ENCODE data around the gene SLC22A7. TPM values are rescaled to one million over a fixed set of nuclear protein-coding genes. Genes with fewer than 3 reads are reported as not detected.

SLC22A7 gene
- total and polyA plus RNA-seq, 2 of the 8 experiments (the other 6 are each of a cell fraction or from before 2014, with no cell fraction given) = not detected

DNA sequence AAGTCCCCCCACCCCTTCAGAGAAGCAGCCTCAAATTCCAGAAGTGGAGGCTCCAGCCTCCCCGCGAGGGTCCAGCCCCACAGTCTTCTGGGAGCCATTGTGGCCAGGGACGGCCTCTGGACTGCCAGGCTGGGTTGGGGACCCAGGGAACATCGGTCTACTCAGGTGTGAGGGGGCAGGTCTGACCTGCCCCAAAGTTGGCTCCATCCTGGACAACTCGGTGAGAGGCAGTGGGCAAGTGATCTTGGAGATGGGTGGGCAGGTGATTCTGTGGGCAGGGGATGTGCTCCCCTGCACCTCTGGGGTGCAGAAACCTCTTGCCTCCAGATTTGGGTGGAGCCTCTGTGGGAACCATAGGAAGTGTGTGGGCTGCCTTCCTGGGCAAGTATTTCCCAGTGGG is 12.2 kb upstream of the SLC22A7 start (continued):
- TF ChIP-seq SP1 (IDR thresholded peaks at IDR 0.05; ENCODE audit: low read depth, low read length) = no peak
- no peak for TF ChIP-seq FOSL1 (IDR thresholded peaks at IDR 0.05; ENCODE audit: insufficient read depth, low read depth, low read length)
- no peak for TF ChIP-seq EP300 (IDR thresholded peaks at IDR 0.05; ENCODE audit: borderline replicate concordance in 1 of 2, low read depth in 2 of 2, low read length in 2 of 2)
- TF ChIP-seq SP2 (IDR thresholded peaks at IDR 0.05; ENCODE audit: low read length) = no peak
- no peak for TF ChIP-seq CTBP2 (IDR thresholded peaks at IDR 0.05; ENCODE audit: borderline replicate concordance, insufficient read depth, insufficient read length, low read length)
